HUES48 (cell line): ENCODE measurements around the gene ZNF407.
"Not testable (repeated sequence)": the region's sequence is repeated elsewhere in the genome, so short reads cannot be mapped to it uniquely, and the experiment has no call there.

Experiments
- H3K27ac ChIP-seq: one replicate; pipeline ENCODE4 v1.7.0; 2013; ENCODE audit warnings: low read depth, low read length, inconsistent platforms
- H3K27me3 ChIP-seq: 2 replicates; pipeline ENCODE4 v1.6.1; 2013; ENCODE audit warnings: mild to moderate bottlenecking, low read length; ENCODE audit not compliant: control insufficient read depth, insufficient read depth
- H3K36me3 ChIP-seq: 2 replicates; pipeline ENCODE4 v1.6.1; 2013; ENCODE audit warnings: low read length; ENCODE audit not compliant: control insufficient read depth, insufficient read depth
- H3K4me1 ChIP-seq: 2 replicates; pipeline ENCODE4 v1.6.1; 2013; ENCODE audit warnings: mild to moderate bottlenecking, low read length; ENCODE audit not compliant: control insufficient read depth, insufficient read depth
- H3K4me3 ChIP-seq: 2 replicates; pipeline ENCODE4 v1.5.1; 2013; ENCODE audit warnings: mild to moderate bottlenecking, low read depth, low read length
- H3K9ac ChIP-seq: 2 replicates; pipeline ENCODE4 v1.6.1; 2013; ENCODE audit warnings: mild to moderate bottlenecking, low read depth, low read length, moderate library complexity
- H3K9me3 ChIP-seq: 2 replicates; pipeline ENCODE4 v1.6.1; 2013; ENCODE audit warnings: low read length; ENCODE audit not compliant: control insufficient read depth, insufficient read depth

The ZNF407 gene

GRCh38 chr18:74950479-74950878, 352.8 kb downstream of the ZNF407 start:
- no peaks in the 10 kb centered on the region for H3K36me3 ChIP-seq
- H3K4me1 ChIP-seq: peaks cover 56% of the 10 kb centered on the region
- H3K9ac ChIP-seq: no peak overlapping the region
- H3K4me3 ChIP-seq: no peak overlapping the region
- peak overlapping the region; percentile 1 for H3K27ac ChIP-seq
- H3K27me3 ChIP-seq: no peaks in the 10 kb centered on the region
- H3K9me3 ChIP-seq: no peaks in the 10 kb centered on the region

GRCh38 chr18:74951165-74951760, 353.6 kb downstream of the ZNF407 start:
- Histone ChIP-seq H3K9me3 (no peaks in the 10 kb centered on the region), H3K36me3 (no peaks in the 10 kb centered on the region), H3K9ac (no peak overlapping the region), H3K27ac (no peak overlapping the region), H3K4me1 (peaks cover 48% of the 10 kb centered on the region), H3K27me3 (no peaks in the 10 kb centered on the region), H3K4me3 (no peak overlapping the region)

DNA sequence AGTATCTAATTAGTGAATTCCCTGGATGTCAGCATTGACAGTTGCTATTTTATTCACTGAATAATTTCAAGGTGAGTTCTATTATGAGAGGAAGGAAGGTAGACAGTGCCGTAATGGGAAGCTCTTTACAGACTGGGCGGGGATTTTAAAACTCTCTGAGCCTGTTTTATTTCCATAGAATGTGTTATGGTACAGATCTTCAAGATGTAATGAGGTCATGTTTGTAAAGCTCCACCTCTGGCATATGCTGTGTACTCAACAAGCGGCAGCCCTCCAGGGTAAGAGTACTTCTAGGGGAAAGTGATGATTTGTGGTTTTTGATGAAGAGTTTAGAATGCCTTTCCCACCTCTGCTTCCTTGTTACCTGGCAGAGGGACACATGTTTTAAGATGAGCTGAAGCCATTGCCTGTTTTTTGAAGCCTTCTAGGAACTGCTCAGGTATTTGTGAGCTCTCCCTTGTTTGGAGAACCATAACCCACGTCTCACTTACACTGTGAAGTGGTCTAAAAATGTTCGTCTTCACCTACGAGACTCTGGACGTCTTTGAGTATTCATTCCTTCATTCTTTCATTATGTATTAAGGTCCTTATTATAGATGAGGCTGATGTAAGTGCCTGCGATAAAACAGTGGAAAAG, 360.0 kb downstream of the ZNF407 start:
- peaks cover 6% of the 10 kb centered on the region for H3K4me1 ChIP-seq
- no peaks in the 10 kb centered on the region for H3K36me3 ChIP-seq
- no peaks in the 10 kb centered on the region for H3K9me3 ChIP-seq
- no peak overlapping the region for H3K4me3 ChIP-seq
- H3K27ac ChIP-seq: no peak overlapping the region
- H3K9ac ChIP-seq: no peak overlapping the region
- no peaks in the 10 kb centered on the region for H3K27me3 ChIP-seq

DNA sequence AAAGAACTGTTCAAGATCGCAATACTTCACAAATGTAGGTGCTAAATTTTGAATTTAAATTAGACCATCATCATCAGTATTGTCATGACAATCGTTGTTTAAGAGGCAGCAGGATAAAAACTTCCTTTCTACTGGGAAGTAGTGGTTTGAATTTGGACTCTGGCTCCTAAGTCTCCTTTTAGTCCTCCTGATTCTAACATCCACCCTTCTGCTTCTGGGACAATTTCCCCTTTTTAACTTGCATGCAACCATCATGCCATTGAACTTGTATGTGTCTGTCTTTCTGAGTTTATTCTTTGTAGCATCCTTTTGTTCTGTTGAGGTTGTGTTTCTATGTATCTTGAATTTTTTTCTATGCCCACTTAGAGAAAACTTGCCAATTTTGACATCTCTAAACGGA, 361.5 kb downstream of the ZNF407 start:
- Histone ChIP-seq H3K9ac (no peak overlapping the region), H3K9me3 (no peaks in the 10 kb centered on the region), H3K36me3 (no peaks in the 10 kb centered on the region), H3K27ac (no peak overlapping the region), H3K4me3 (no peak overlapping the region), H3K27me3 (no peaks in the 10 kb centered on the region), H3K4me1 (peaks cover 15% of the 10 kb centered on the region)

- Histone ChIP-seq H3K4me1 (peaks cover 15% of the 10 kb centered on the region), H3K27me3 (no peaks in the 10 kb centered on the region), H3K9ac (no peak overlapping the region), H3K4me3 (no peak overlapping the region), H3K36me3 (no peaks in the 10 kb centered on the region), H3K27ac (no peak overlapping the region), H3K9me3 (no peaks in the 10 kb centered on the region)
Observed at GRCh38 chr18:74961596-74961995, 363.9 kb downstream of the ZNF407 start.

DNA sequence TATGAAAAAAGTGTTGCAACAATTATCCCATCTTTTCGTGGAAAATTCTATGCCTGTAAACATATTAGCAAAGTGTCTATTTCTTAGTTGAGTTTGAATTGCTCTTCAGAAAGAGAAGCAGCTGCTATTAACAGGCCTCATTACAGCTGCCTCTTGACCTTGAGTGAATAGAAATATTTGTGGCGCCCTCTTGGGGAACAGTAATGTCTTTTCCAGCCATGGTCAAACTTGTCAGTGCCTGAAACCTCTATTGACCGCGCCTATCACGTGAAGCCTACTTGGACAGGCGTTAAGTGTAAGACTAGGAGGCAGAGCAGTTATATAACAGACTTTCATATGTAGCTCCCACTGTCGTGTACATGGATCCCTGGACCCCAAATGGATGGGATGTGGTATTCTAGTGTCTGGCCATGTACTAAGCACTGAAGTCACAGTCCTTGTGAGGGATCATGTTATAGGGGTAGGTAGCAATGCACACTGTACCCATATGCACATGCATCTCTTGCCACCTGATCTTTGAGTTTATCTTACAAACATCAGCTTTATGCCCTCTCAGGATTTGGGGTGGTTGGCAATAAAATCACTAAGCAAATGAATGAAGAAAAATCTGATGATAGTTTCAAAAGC, 366.3 kb downstream of the ZNF407 start:
- Histone ChIP-seq H3K27me3 (no peaks in the 10 kb centered on the region), H3K9me3 (no peaks in the 10 kb centered on the region), H3K27ac (no peak overlapping the region), H3K9ac (no peak overlapping the region), H3K36me3 (no peaks in the 10 kb centered on the region), H3K4me3 (no peak overlapping the region), H3K4me1 (peaks cover 15% of the 10 kb centered on the region)

- Histone ChIP-seq H3K4me3 (no peak overlapping the region), H3K9me3 (no peaks in the 10 kb centered on the region), H3K27me3 (no peaks in the 10 kb centered on the region), H3K4me1 (peaks cover 15% of the 10 kb centered on the region), H3K36me3 (no peaks in the 10 kb centered on the region), H3K27ac (no peak overlapping the region), H3K9ac (no peak overlapping the region)
Observed at GRCh38 chr18:74965682-74966081, 368.0 kb downstream of the ZNF407 start.

DNA sequence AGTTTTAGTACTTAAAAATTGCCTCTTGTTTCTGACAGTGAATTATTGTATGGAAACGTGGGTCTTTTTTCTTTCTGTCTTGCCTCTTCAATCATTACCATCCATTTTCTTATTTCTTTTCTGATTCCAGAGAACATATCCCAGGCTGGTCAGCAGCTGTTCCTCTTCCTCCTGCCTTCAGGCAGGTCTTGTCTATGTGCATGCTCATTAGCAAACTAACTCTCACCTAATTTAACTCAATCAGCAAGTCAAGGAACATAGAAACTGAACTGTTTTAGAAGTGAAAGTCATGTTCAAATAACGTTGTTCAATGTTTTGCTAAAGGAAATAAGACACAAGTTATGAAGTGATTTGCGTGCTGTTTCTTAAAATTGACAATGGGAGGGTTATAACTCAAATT, 369.8 kb downstream of the ZNF407 start:
- no peaks in the 10 kb centered on the region for H3K36me3 ChIP-seq
- H3K27ac ChIP-seq: no peak overlapping the region
- H3K9ac ChIP-seq: no peak overlapping the region
- no peaks in the 10 kb centered on the region for H3K9me3 ChIP-seq
- peaks cover 12% of the 10 kb centered on the region for H3K4me1 ChIP-seq
- H3K27me3 ChIP-seq: no peaks in the 10 kb centered on the region
- no peak overlapping the region for H3K4me3 ChIP-seq

GRCh38 chr18:74967979-74968378, 370.3 kb downstream of the ZNF407 start:
- no peak overlapping the region for H3K9ac ChIP-seq
- peaks cover 7% of the 10 kb centered on the region for H3K4me1 ChIP-seq
- no peaks in the 10 kb centered on the region for H3K9me3 ChIP-seq
- H3K27me3 ChIP-seq: no peaks in the 10 kb centered on the region
- no peak overlapping the region for H3K27ac ChIP-seq
- no peaks in the 10 kb centered on the region for H3K36me3 ChIP-seq
- no peak overlapping the region for H3K4me3 ChIP-seq

DNA sequence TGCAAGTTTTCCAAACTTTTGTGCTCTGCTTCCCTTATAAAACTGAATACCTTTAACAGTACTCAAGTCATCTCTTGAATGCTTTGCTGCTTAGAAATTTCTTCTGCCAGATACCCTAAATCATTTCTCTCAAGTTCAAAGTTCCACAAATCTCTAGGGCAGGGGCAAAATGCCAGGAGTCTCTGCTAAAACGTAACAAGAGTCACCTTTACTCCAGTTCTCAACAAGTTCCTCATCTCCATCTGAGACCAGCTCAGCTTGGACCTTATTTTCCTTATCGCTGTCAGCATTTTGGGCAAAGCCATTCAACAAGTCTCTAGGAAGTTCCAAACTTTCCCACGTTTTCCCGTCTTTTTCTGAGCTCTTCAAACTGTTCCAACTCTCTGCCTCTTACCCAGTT, 373.7 kb downstream of the ZNF407 start:
- H3K4me1 ChIP-seq, H3K36me3 ChIP-seq, H3K27me3 ChIP-seq, H3K4me3 ChIP-seq, H3K9me3 ChIP-seq, H3K27ac ChIP-seq, H3K9ac ChIP-seq: not testable (repeated sequence)

DNA sequence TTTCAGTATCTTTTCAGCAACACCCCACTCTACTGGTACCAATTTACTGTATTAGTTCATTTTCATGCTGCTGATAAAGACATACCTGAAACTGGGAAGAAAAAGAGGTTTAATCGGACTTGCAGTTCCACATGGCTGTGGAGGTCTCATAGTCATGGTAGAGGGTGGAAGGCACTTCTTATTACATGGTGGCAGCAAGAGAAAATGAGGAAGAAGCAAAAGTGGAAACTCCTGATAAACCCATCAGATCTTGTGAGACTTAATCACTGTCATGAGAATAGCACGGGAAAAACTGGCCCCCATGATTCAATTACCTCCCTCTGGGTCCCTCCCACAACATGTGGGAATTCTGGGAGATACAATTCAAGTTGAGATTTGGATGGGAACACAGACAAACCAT, 374.1 kb downstream of the ZNF407 start:
- not testable (repeated sequence) for H3K4me3 ChIP-seq, H3K27ac ChIP-seq, H3K9me3 ChIP-seq, H3K4me1 ChIP-seq, H3K27me3 ChIP-seq, H3K9ac ChIP-seq, H3K36me3 ChIP-seq
